Measurements from ENCODE around the gene BCL7A. TPM values are rescaled to one million over a fixed set of nuclear protein-coding genes. Genes with fewer than 3 reads are reported as not detected.

Gene BCL7A
- polyA plus RNA-seq, 3 donors, result 0.34 to 0.79 (median 0.56) TPM

GRCh38 chr12:122042910-122043309 is 21.2 kb downstream of the BCL7A start:
- Histone ChIP-seq H3K79me2 (ENCODE audit: insufficient read depth, low read length) (no peaks in the 10 kb centered on the region), H3K9ac (ENCODE audit: insufficient read depth, low read length, poor library complexity, severe bottlenecking) (no peak overlapping the region), H4K20me1 (ENCODE audit: insufficient read depth, low read length) (no peaks in the 10 kb centered on the region), H3K27me3 (ENCODE audit: control insufficient read depth in 2 of 2, insufficient read depth in 2 of 2, low read length in 2 of 2) (no peaks in the 10 kb centered on the region), H3K4me2 (replicated peaks; ENCODE audit: extremely low read depth, low read length, poor library complexity, severe bottlenecking) (no peak overlapping the region), H3K36me3 (replicated peaks in 1 of 2; ENCODE audit: control insufficient read depth in 1 of 2, insufficient read depth in 2 of 2, low read length in 2 of 2) (no peaks in the 10 kb centered on the region), H3K9me3 (replicated peaks in 1 of 2; ENCODE audit: control insufficient read depth in 1 of 2, insufficient read depth in 1 of 2, low read length in 2 of 2) (no peaks in the 10 kb centered on the region), H3K4me3 (replicated peaks in 1 of 3; ENCODE audit: low read depth in 2 of 3, low read length in 3 of 3) (no peak overlapping the region), H3K27ac (ENCODE audit: low read depth in 1 of 2, low read length in 2 of 2) (no peak overlapping the region), H2AFZ (ENCODE audit: insufficient read depth, low read depth, low read length, poor library complexity, severe bottlenecking) (no peak overlapping the region), H3K4me1 (ENCODE audit: control insufficient read depth in 1 of 2, insufficient read depth in 2 of 2, low read length in 2 of 2) (no peaks in the 10 kb centered on the region)
- no peak for DNase-seq
- TF ChIP-seq, protein P1, sequence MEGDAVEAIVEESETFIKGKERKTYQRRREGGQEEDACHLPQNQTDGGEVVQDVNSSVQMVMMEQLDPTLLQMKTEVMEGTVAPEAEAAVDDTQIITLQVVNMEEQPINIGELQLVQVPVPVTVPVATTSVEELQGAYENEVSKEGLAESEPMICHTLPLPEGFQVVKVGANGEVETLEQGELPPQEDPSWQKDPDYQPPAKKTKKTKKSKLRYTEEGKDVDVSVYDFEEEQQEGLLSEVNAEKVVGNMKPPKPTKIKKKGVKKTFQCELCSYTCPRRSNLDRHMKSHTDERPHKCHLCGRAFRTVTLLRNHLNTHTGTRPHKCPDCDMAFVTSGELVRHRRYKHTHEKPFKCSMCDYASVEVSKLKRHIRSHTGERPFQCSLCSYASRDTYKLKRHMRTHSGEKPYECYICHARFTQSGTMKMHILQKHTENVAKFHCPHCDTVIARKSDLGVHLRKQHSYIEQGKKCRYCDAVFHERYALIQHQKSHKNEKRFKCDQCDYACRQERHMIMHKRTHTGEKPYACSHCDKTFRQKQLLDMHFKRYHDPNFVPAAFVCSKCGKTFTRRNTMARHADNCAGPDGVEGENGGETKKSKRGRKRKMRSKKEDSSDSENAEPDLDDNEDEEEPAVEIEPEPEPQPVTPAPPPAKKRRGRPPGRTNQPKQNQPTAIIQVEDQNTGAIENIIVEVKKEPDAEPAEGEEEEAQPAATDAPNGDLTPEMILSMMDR (IDR thresholded peaks at IDR 0.05), result no peak
- H3K4me1 Mint-ChIP-seq, result no peaks in the 10 kb centered on the region
- H3K36me3 Mint-ChIP-seq, result peaks cover 0 to 46% of the 10 kb centered on the region in 2 donors
- peak overlapping the region in 1 of 7 donors; percentile 63 for H3K27ac Mint-ChIP-seq
- peaks cover 0 to 3% (median 2%) of the 10 kb centered on the region in 3 donors for H3K27me3 Mint-ChIP-seq (ENCODE audit: low read depth in 3 of 3)
- intact Hi-C loops (cut with micrococcal nuclease), result no loop called here
- WGBS (ENCODE audit: insufficient coverage), result 97% methylated on average over 8 of the region's 11 CpGs
- no peak overlapping the region for H3K4me3 Mint-ChIP-seq
- no peaks in the 10 kb centered on the region for H3K9me3 Mint-ChIP-seq

GRCh38 chr12:122043476-122043875 is 21.8 kb downstream of the BCL7A start:
- H3K4me3 ChIP-seq (replicated peaks in 1 of 3; ENCODE audit: low read depth in 2 of 3, low read length in 3 of 3), result no peak overlapping the region
- no peaks in the 10 kb centered on the region for H4K20me1 ChIP-seq (ENCODE audit: insufficient read depth, low read length)
- 97% methylated on average over 15 of the region's 15 CpGs for WGBS (ENCODE audit: insufficient coverage)
- H3K27me3 ChIP-seq (ENCODE audit: control insufficient read depth in 2 of 2, insufficient read depth in 2 of 2, low read length in 2 of 2), result no peaks in the 10 kb centered on the region
- H3K9ac ChIP-seq (ENCODE audit: insufficient read depth, low read length, poor library complexity, severe bottlenecking), result no peak overlapping the region
- no peak overlapping the region for H3K4me2 ChIP-seq (replicated peaks; ENCODE audit: extremely low read depth, low read length, poor library complexity, severe bottlenecking)
- no peaks in the 10 kb centered on the region for H3K4me1 Mint-ChIP-seq
- no peak overlapping the region for H3K27ac ChIP-seq (ENCODE audit: low read depth in 1 of 2, low read length in 2 of 2)
- no peak for DNase-seq
- TF ChIP-seq, protein P1 (IDR thresholded peaks at IDR 0.05), result no peak
- H2AFZ ChIP-seq (ENCODE audit: insufficient read depth, low read depth, low read length, poor library complexity, severe bottlenecking), result no peak overlapping the region
- H3K36me3 Mint-ChIP-seq, result peaks cover 0 to 49% of the 10 kb centered on the region in 2 donors
- no peaks in the 10 kb centered on the region for H3K36me3 ChIP-seq (replicated peaks in 1 of 2; ENCODE audit: control insufficient read depth in 1 of 2, insufficient read depth in 2 of 2, low read length in 2 of 2)
- no peaks in the 10 kb centered on the region for H3K9me3 ChIP-seq (replicated peaks in 1 of 2; ENCODE audit: control insufficient read depth in 1 of 2, insufficient read depth in 1 of 2, low read length in 2 of 2)
- H3K4me1 ChIP-seq (ENCODE audit: control insufficient read depth in 1 of 2, insufficient read depth in 2 of 2, low read length in 2 of 2), result no peaks in the 10 kb centered on the region
- H3K79me2 ChIP-seq (ENCODE audit: insufficient read depth, low read length), result no peaks in the 10 kb centered on the region
- intact Hi-C loops (cut with micrococcal nuclease), result no loop called here
- H3K27me3 Mint-ChIP-seq (ENCODE audit: low read depth in 3 of 3), result peaks cover 0 to 3% (median 2%) of the 10 kb centered on the region in 3 donors
- H3K9me3 Mint-ChIP-seq, result no peaks in the 10 kb centered on the region
- no peak overlapping the region for H3K4me3 Mint-ChIP-seq
- no peak overlapping the region for H3K27ac Mint-ChIP-seq

All from CD14-positive monocyte (primary cell).